NAMALWA (cell line): ENCODE data around the gene EWSR1.
"Not testable (repeated sequence)": the region's sequence is repeated elsewhere in the genome, so short reads cannot be mapped to it uniquely, and the experiment has no call there.

ENCODE experiments used
- DNase-seq: peaks from one replicate; pipeline ENCODE4 v3.0.0-alpha.2; 2015; ENCODE audit warnings: low spot score

The EWSR1 gene

GRCh38 chr22:29339381-29340235, 71.5 kb downstream of the EWSR1 start:
- no peak for DNase-seq

GRCh38 chr22:29340566-29340965, 72.5 kb downstream of the EWSR1 start:
- DNase-seq, result no peak

GRCh38 chr22:29341056-29341848, 73.2 kb downstream of the EWSR1 start:
- DNase-seq, result no peak

DNA sequence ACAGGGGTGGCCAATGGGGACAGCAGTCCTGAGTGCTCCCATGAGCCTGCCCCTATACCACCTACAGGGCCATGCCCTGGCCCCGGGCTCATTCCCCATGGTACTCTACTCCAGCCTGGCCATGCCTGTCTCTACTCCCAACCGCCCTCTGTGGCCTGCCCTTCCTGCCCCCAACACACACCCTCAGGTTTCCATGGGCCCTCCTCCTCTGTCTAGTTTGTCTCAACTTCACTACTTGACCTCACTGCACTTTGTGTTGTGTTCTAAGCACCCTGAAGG, 73.7 kb downstream of the EWSR1 start:
- DNase-seq, result no peak

DNA sequence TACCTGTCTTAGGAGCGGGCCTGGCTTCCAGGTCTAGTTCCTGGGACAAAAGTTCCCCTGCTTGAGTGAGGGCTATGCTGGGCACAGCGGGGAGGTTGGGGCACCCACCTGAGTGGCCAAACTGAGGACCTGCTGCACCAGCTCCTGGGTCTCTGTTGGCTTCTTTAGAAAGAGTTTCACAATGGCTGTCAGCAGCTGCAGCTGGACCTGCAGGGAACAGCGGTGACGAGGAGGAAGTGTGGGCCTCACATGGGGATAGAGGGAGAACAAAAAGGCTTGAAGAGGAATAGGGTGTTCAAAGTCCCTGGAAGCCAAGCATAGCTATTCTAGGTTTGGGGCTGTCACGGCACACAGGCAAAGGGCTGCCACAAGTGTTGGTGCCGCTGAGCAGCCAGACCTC, 74.1 kb downstream of the EWSR1 start:
- no peak for DNase-seq

DNA sequence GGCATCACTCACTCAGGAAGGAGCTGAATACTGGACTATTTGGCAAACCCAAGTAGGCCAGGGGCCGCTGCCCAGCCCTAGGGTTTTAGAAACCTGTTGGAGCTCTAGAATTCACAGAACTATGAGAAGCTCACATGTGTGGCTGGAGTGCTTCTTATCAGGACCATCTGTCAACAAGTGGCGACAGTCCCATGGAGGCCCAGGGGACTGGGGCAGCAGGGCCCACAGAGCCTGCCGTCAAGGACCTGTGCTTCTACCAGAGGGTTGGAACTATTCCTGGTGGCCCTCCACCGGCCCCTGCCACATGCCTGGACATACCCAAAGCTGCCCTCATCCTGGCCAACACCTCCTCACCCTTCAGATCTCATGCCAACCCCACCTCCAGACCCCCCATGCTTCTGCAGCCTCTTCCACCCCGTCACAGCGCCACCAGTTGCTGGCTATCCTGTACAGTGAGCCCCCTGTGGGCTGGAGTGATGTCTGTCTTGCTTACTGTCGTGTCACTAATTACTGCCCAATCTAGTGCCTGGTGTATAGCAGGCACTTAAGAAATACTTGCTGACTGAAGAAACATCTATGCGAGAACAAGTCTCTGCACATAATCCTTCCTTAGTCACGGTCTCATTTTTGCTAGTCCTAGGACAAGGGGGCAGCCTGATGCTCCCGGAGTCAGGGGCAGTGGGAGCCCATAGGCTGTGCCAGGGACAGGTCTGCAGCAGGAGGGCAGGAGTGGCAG, 74.7 kb downstream of the EWSR1 start:
- no peak for DNase-seq

GRCh38 chr22:29343313-29343805, 75.3 kb downstream of the EWSR1 start:
- no peak for DNase-seq

- DNase-seq, result no peak
Observed at GRCh38 chr22:29344137-29344536, 76.1 kb downstream of the EWSR1 start.

- not testable (repeated sequence) for DNase-seq
Observed at GRCh38 chr22:29344889-29345288, 76.8 kb downstream of the EWSR1 start.

- no peak for DNase-seq
Observed at GRCh38 chr22:29345932-29346331, 77.9 kb downstream of the EWSR1 start.

- no peak for DNase-seq
Observed at GRCh38 chr22:29346659-29347058, 78.6 kb downstream of the EWSR1 start.

GRCh38 chr22:29348041-29348440, 80.0 kb downstream of the EWSR1 start:
- DNase-seq, result no peak

DNA sequence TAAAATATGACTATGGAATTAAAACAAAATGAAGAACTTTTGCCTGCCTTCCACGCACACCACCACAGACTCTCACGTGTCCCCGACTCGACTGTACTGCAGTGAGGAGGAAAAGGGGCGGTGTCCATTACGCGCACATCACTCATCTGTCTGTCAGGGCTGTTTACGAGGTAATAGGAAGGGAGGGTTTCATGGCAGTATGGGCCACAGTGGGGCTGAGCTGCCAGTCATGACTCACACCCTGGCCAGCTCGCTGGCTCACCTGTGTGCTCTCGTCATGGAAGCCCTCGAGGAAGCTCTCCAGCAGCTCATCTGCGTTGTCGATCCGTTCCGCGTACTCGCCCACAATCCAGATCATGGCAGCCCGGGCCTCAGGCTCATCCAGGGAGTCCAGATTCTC, 80.9 kb downstream of the EWSR1 start:
- DNase-seq, result no peak
